GM19438 (cell line): ENCODE data around the gene CAMTA1.

Source experiments
- ATAC-seq: cut with Tn5 transposase; IDR thresholded peaks from one replicate; pipeline ENCODE4 v1.9.1; 2021; ENCODE audit warnings: low read depth; ENCODE audit not compliant: unreplicated experiment

Gene CAMTA1

DNA sequence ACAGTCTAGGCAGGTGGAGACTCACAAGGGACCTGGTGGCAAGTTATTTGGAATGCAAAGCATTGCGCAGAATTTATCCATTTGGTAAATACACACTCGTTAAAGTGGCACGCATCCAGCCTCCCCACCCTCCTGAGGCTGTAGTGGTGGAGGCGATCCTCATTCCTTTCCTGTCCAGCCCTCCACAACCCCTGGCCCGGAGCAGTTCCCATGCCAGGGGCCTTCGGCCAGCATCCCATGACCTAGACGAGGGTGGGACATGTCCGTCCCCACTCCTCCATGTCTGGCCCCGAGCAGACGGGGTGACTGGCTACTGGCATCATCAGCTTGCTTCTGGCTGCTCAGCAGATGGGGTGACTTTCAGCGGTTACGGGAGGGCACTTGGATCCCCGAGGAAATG lies 704.3 kb downstream of the CAMTA1 start:
- ATAC-seq = no peak

DNA sequence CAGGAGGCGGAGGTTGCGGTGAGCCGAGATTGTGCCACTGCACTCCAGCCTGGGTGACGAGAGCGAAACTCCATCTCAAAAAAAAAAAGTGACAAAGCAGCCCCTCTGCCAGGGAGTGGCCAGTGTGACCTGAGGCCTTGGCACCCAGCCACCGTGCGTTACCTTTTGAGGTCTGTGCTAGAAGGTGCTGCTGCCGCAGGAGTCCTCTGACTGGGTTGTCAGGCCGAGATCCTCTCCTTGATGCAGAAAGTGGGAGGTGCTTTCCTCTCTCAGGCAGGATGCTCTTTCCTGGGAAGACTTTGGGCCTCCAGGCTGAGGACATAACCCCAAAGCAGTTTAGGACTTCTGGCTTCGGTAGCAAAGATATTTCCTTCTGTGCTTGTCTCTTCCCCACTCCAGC lies 705.3 kb downstream of the CAMTA1 start:
- no peak for ATAC-seq

DNA sequence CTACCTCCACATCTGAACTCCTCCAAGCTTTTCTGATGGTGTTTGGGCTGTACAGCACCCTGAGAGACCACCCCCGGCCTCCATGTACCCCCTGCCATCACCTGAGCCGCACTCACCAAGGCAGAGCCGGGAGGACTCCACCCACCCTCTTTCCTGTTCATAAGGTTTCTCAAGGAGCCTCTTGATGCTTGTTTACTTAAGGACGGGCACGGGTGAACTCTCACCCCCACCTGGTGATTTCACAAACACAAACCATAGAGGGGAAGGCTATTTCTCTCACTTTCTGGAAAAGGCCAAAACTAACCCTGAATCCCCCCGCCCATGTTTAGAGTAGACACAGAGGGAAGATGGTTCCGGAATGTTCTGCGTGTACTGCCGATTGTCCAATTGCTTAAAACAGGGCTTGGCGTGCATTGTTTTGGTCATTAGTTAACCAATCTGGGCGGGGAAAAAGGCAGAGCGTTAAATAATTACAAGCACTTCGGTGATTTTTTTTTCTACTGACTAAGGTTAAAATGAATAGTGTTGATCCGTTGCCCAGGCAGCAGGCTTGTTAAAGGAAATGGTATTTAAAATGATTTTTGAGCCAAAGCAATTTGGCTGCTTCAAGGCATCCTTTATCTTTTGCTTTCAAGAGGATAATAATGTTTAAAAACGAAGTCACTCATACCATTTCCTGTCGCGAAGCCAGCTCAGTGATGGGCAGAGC lies 706.0 kb downstream of the CAMTA1 start:
- ATAC-seq = no peak

- no peak for ATAC-seq
Observed at GRCh38 chr1:7491818-7492173, 706.5 kb downstream of the CAMTA1 start.

- no peak for ATAC-seq
Observed at GRCh38 chr1:7493711-7494454, 708.6 kb downstream of the CAMTA1 start.

- no peak for ATAC-seq
Observed at GRCh38 chr1:7495962-7496361, 710.7 kb downstream of the CAMTA1 start.

DNA sequence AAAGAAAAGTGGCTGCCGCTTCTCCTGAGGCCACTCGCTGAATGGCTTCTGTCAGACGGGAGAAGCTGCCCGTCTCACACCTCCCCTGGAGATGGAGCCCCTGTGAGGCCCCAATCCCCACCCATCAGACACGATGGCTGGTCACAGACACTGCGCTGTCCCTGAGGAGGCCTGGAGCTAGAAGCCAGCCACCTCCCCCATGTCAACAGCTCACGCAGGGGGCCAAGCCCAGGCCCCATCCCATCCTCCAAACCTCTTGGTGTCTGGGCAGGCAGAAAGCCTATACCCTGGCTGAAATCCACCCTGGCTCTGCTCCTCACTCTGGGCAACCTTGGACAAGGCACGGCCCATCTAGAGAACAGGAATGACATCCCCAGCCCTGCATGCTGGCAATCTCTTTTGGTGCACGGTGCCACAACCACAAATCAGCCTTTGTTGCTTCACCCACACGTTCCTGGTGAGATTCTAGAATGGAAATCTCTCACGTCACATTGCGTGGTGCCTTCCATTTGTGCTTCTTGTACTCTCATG lies 711.9 kb downstream of the CAMTA1 start:
- no peak for ATAC-seq

GRCh38 chr1:7500381-7501083 lies 715.3 kb downstream of the CAMTA1 start:
- ATAC-seq = no peak

GRCh38 chr1:7501084-7501491 lies 715.8 kb downstream of the CAMTA1 start:
- no peak for ATAC-seq

GRCh38 chr1:7501723-7502603 lies 716.7 kb downstream of the CAMTA1 start:
- ATAC-seq = no peak

DNA sequence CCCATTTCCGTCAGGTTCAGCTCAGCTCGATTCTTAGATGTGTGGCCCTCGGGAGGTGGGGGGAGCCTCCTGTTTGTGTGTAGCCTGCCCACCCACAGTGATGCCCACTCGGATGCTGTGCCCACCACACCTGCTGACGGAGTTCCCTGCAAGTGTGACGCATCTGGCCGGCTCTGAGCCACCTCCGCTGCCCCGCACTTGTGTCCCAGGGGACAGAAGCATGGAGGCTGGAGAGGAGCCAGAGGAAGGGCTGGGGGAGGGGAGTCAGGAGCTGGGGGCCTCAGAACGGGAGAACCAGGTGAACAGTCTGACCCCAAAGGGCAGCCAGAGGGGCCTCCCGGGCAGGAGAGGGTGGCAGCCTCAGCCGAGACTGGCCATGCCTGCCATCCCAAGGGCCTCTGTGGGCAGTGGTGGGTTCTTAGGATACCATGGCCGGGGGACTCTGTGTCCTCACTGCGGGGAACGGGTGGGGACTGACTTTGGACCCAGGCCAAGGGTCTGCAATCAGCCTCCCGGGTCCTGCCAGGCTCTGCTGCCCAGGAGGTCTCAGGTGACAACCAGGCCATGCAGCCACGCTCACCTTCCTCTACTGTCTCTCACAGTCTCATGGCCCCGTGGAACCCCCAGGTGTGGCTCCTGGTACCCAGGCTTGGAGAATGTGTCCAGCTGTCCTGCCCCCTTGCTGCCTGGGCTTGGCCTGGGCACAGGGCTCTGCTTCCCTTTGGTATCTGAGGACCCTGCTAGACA lies 718.6 kb downstream of the CAMTA1 start:
- ATAC-seq = no peak

DNA sequence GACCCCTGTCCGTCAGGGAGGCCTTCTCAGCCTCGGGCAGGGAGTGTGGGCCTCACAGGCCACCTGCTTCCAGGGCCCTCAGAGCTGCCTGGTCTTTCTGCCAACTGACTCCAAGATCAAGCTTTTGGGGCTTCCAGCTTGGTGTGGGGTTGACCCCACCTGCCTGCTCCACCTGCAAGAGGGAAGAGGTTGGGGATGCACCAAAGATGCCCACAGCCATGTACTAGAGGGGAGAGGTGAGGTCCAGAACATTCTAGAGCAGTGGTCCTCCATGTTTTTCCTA lies 719.1 kb downstream of the CAMTA1 start:
- ATAC-seq = no peak

- ATAC-seq = no peak
Observed at GRCh38 chr1:7505094-7505770, 720.0 kb downstream of the CAMTA1 start.

GRCh38 chr1:7505771-7506453 lies 720.7 kb downstream of the CAMTA1 start:
- no peak for ATAC-seq

DNA sequence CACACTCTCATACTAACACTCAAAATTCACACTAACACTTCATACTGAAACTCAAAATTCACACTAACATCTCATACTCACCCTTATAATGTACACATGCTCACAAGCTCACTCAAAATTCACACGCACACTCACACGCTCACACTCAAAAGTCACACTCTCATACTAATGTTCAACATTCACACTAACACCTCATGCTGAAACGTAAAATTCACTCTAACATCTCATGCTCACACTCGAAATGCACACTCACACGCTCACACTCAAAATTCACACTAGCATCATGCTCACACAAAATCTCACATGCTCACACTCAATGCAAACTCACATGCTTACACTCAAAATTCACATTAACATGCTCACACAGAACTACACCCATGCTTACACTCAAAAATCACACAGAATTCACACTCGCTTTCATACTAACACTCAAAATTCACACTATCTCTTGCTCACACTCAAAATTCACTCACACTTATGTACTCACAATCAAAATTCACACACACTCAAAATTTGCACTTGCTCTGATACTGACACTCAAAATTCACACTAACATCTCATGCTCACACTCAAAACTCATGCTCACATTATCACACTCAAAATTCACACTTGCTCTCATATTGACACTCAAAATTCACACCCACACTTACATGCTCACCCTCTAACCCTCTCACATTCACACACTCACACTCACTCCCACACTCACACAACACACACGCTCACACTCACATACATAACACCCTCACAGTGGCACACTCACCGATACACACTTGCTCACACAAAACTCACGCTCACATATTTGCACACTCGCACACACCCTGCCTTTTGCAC lies 721.4 kb downstream of the CAMTA1 start:
- no peak for ATAC-seq

- no peak for ATAC-seq
Observed at GRCh38 chr1:7507285-7508019, 722.2 kb downstream of the CAMTA1 start.
